ENCODE measurements around the gene TRIM63. TPM values are rescaled to one million over a fixed set of nuclear protein-coding genes. Genes with fewer than 3 reads are reported as not detected.

TRIM63 gene
- total and polyA plus RNA-seq, 2 of the 8 experiments (the other 6 are each of a cell fraction or from before 2014, with no cell fraction given), result not detected

DNA sequence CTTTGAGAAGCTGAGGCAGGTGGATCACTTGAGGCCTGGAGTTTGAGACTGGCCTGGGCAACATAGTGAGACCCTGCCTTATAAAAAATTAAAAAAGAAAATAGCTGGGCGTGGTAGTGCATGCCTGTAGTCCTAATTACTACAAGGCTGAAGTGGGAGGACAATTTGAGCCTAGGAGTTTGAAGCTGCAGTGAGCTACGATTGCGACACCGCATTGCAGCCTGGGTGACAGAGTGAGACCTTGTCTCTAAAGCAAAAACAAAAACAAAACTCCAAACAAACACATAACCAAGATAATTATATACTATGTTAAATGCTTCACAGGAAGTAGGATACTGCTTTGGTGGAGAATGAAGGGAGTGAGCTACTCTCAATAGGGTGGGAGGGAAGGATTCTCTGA, 64.2 kb downstream of the TRIM63 start:
- no peaks in the 10 kb centered on the region for H3K79me2 ChIP-seq (ENCODE audit: control insufficient read depth in 1 of 2, insufficient read depth in 2 of 2, low read length in 2 of 2)
- H3K23me2 ChIP-seq (ENCODE audit: low read depth, low read length), result no peaks in the 10 kb centered on the region
- H3K79me1 ChIP-seq (ENCODE audit: low read depth, low read length), result no peaks in the 10 kb centered on the region
- ChIA-PET CTCF (ENCODE audit: partially characterized antibody) (interaction anchor here (0.8 to 20.0 kb wide), 7 partner anchors 10 to 115 kb away, joined by 3 to 330 read pairs (median 4); partner anchors contain the start of gene STMN1), POLR2A (ENCODE audit: partially characterized antibody) (interaction anchor here (0.6 to 2.8 kb wide), 4 partner anchors 85 to 128 kb away, joined by 3 to 9 read pairs (median 3); partner anchors contain the start of gene PAQR7)
- H3K4me3 ChIP-seq (ENCODE audit: extremely low read depth in 1 of 4, insufficient read depth in 2 of 4, low read depth in 3 of 4, low read length in 4 of 4), result no peak overlapping the region
- no peak overlapping the region for H3K14ac ChIP-seq (ENCODE audit: insufficient read length)
- H4K91ac ChIP-seq (replicated peaks; ENCODE audit: insufficient read length, low read length), result no peak overlapping the region
- no peak overlapping the region for H3K23ac ChIP-seq (ENCODE audit: insufficient read length)
- no peak overlapping the region for H4K5ac ChIP-seq (ENCODE audit: insufficient read length, low read depth, low read length)
- H3K27me3 ChIP-seq (replicated peaks in 1 of 4; ENCODE audit: control insufficient read depth in 3 of 4, extremely low read depth in 1 of 4, insufficient read depth in 3 of 4, low read length in 3 of 4), result no peaks in the 10 kb centered on the region; a peak in 2 of 7 replicates
- no peak overlapping the region for H3K56ac ChIP-seq (replicated peaks; ENCODE audit: insufficient read length, low read depth, low read length)
- H2AFZ ChIP-seq (ENCODE audit: low read length), result no peak overlapping the region
- WGBS, 2 experiments (ENCODE audit: extremely low coverage in 1 of 2, insufficient coverage in 1 of 2, insufficient read length in 1 of 2, insufficient replicate concordance in 2 of 2, low coverage in 1 of 2, low lambda C conversion rate in 2 of 2, missing lambda C conversion rate in 1 of 2), result 89% methylated on average over 4 of the region's 4 CpGs; no CpG with 5 or more reads in 1 of the 2 experiments
- H3K18ac ChIP-seq (ENCODE audit: extremely low read depth, low read length), result no peak overlapping the region
- no peak overlapping the region for H3K4me2 ChIP-seq (ENCODE audit: insufficient read depth in 1 of 2, low read depth in 2 of 2, low read length in 2 of 2)
- no peak for DNase-seq (ENCODE audit: low read depth in 1 of 2, low spot score in 2 of 2)
- H2BK20ac ChIP-seq (ENCODE audit: low read length), result no peak overlapping the region
- H3K4ac ChIP-seq (replicated peaks; ENCODE audit: insufficient read length, low read depth, low read length), result no peak overlapping the region
- H3K9me3 ChIP-seq (ENCODE audit: insufficient read depth in 2 of 2, low read depth in 1 of 2, low read length in 1 of 2), result no peaks in the 10 kb centered on the region
- no peak overlapping the region for H2BK120ac ChIP-seq (replicated peaks; ENCODE audit: low read depth, low read length)
- H2BK15ac ChIP-seq (ENCODE audit: low read length), result no peak overlapping the region
- FAIRE-seq, result no peak
- no peak overlapping the region for H2AK5ac ChIP-seq (ENCODE audit: low read depth, low read length)
- peaks cover 2 to 8% (median 3%) of the 10 kb centered on the region in 4 experiments; a peak in 6 of 7 replicates for H3K4me1 ChIP-seq (replicated peaks in 1 of 4; ENCODE audit: control insufficient read depth in 3 of 4, insufficient read depth in 4 of 4, low read length in 3 of 4)
- no peaks in the 10 kb centered on the region for H3K36me3 ChIP-seq (ENCODE audit: control insufficient read depth in 2 of 4, insufficient read depth in 4 of 4, low read length in 3 of 4)
- H3K9ac ChIP-seq (replicated peaks in 1 of 4; ENCODE audit: extremely low read depth in 1 of 4, low read depth in 3 of 4, low read length in 3 of 4), result no peak overlapping the region
- no peak overlapping the region for H2BK12ac ChIP-seq (ENCODE audit: low read depth, low read length)
- TF ChIP-seq HDAC6 (IDR thresholded peaks at IDR 0.05; ENCODE audit: low read depth, low read length) (no peak), KDM5A (IDR thresholded peaks at IDR 0.05; ENCODE audit: low read length) (no peak), TAF1 (IDR thresholded peaks at IDR 0.05; ENCODE audit: low read depth, low read length) (no peak), CEBPB (IDR thresholded peaks at IDR 0.05; ENCODE audit: low read depth, low read length) (peak; percentile 41; the same call in 1 of the 2 replicates), NANOG (IDR thresholded peaks at IDR 0.05; ENCODE audit: insufficient read depth, low read depth, low read length, poor library complexity, severe bottlenecking) (no peak)
- H4K8ac ChIP-seq (ENCODE audit: extremely low read depth, insufficient read depth, low read length), result no peak overlapping the region
- no peaks in the 10 kb centered on the region for H4K20me1 ChIP-seq (replicated peaks in 1 of 2; ENCODE audit: control insufficient read depth in 1 of 2, insufficient read depth in 2 of 2, low read length in 2 of 2)
- no peak overlapping the region for H3K27ac ChIP-seq (ENCODE audit: low read depth, low read length)
- no peak overlapping the region for H2BK5ac ChIP-seq (ENCODE audit: low read depth, low read length)

All from H1 (cell line).